ENCODE results near the gene CPT1A.
A peak's percentile ranks its signal among the peaks of the same experiment; 100 is the strongest.
"Not testable (repeated sequence)": the region's sequence is repeated elsewhere in the genome, so short reads cannot be mapped to it uniquely, and the experiment has no call there.

The CPT1A gene

GRCh38 chr11:68841718-68842426 lies at the start of gene CPT1A:
Gene CPT1A (minus strand): TSS chr11:68841916. CDS start chr11:68815474, 26,442 bp downstream.
- peak; percentile 88 for DNase-seq (ENCODE audit: low read depth)
- H3K4me3 ChIP-seq (ENCODE audit: low read depth, low read length): peak within 1 kb of the TSS; percentile 94
- TF ChIP-seq, protein P1, sequence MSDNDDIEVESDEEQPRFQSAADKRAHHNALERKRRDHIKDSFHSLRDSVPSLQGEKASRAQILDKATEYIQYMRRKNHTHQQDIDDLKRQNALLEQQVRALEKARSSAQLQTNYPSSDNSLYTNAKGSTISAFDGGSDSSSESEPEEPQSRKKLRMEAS (IDR thresholded peaks at IDR 0.05; ENCODE audit: low read depth, low read length): no peak; the same call in 1 of the 2 replicates
- TF ChIP-seq POLR2A (IDR thresholded peaks at IDR 0.05; ENCODE audit: extremely low read depth, insufficient read length): peak; percentile 34

DNA sequence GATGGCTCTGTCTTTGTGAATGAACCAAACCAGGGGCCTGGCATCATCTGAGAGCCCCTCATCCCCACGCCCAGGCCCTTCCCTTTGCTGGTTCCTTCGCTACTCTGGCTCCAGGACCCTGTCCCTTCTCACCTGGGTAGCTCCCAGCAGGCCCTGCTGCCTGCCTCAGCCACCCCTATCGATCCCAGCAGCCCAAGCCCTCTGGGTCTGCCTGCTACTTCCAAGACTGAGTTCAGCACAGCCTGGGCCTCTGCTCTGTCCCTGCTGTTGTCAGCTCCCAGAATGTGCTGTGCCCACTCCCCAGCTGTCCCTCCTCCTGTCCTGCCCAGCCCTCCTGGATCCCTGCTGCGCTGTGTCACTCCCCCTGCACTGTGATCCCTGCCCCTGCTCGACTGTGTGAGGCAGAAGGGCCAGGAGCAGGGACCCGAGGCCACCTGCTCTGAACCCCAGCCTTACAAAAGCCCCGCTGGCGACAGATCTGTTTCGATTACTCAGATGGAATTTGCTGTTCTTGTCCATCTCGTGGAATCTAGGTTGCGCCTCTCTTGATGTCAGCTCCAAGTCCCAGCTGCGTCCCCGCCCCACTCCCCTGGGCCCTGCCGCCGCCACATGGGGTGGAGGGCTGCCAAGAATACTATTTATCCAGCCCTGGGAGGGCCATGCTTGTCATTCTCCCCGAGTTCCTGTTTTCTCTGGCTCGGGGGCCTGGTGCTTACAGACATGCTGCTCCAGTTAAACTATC lies 48.9 kb upstream of the CPT1A start:
- TF ChIP-seq, protein P1 (IDR thresholded peaks at IDR 0.05; ENCODE audit: low read depth, low read length): no peak
- no peak for TF ChIP-seq MYC (IDR thresholded peaks at IDR 0.05; ENCODE audit: low read depth, low read length)
- TF ChIP-seq POLR2A (IDR thresholded peaks at IDR 0.05; ENCODE audit: extremely low read depth, insufficient read length): no peak
- TF ChIP-seq CTCF (IDR thresholded peaks at IDR 0.05; ENCODE audit: low read depth, low read length): no peak
- no peak for DNase-seq (ENCODE audit: low read depth)
- H3K4me3 ChIP-seq (ENCODE audit: low read depth, low read length): no peak overlapping the region

GRCh38 chr11:68889948-68890446 lies 48.3 kb upstream of the CPT1A start:
- DNase-seq (ENCODE audit: low read depth): peak; percentile 18
- peak; percentile 50 for TF ChIP-seq CTCF (IDR thresholded peaks at IDR 0.05; ENCODE audit: low read depth, low read length)
- no peak for TF ChIP-seq POLR2A (IDR thresholded peaks at IDR 0.05; ENCODE audit: extremely low read depth, insufficient read length)
- no peak overlapping the region for H3K4me3 ChIP-seq (ENCODE audit: low read depth, low read length)

DNA sequence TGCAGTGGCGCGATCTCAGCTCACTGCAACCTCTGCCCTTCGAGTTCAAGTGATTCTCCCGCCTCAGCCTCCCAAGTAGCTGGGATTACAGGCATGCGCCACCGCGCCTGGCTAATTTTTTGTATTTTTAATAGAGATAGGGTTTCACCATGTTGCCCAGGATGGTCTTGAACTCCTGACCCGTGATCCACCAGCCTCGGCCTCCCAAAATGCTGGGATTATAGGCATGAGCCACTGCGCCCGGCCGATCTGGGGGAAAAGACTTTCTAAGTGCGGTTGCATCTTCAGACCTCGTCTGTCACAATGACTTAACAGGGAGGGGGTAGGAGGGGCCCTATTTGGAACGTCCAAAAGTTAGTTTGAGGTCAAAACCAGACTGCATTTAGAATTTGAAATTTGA lies 43.1 kb upstream of the CPT1A start:
- DNase-seq (ENCODE audit: low read depth): not testable (repeated sequence)

GRCh38 chr11:68882391-68882790 lies 40.7 kb upstream of the CPT1A start:
- no peak overlapping the region for H3K4me3 ChIP-seq (ENCODE audit: low read depth, low read length)
- TF ChIP-seq POLR2A (IDR thresholded peaks at IDR 0.05; ENCODE audit: extremely low read depth, insufficient read length): no peak
- DNase-seq (ENCODE audit: low read depth): no peak

More for the DNA sequence above, 43.1 kb upstream of the CPT1A start:
- not testable (repeated sequence) for H3K4me3 ChIP-seq (ENCODE audit: low read depth, low read length)

DNA sequence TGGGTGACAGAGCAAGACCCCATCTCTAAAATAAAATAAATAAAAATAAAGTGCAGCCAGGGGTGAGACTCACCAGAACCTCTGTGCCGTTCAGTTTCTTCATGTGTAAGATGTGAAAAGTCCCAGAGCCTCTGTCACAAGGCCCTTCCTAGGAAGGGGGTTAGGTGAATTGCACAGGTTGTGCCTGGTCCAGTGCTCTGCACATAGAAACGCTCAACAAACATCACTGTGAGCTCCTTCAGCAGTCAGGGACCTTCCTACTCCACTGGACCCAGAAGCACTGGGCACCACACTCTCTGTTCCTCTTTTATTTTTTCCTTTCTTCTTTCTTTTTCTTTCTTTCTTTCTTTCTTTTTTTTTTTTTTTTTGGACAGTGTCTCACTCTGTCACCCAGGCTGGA lies 39.6 kb upstream of the CPT1A start:
- H3K4me3 ChIP-seq (ENCODE audit: low read depth, low read length): no peak overlapping the region
- DNase-seq (ENCODE audit: low read depth): no peak
- TF ChIP-seq POLR2A (IDR thresholded peaks at IDR 0.05; ENCODE audit: extremely low read depth, insufficient read length) (no peak), MYC (IDR thresholded peaks at IDR 0.05; ENCODE audit: low read depth, low read length) (no peak), CTCF (IDR thresholded peaks at IDR 0.05; ENCODE audit: low read depth, low read length) (no peak)
- TF ChIP-seq, protein P1 (IDR thresholded peaks at IDR 0.05; ENCODE audit: low read depth, low read length): no peak

GRCh38 chr11:68880851-68881250 lies 39.1 kb upstream of the CPT1A start:
- DNase-seq (ENCODE audit: low read depth): no peak
- no peak for TF ChIP-seq POLR2A (IDR thresholded peaks at IDR 0.05; ENCODE audit: extremely low read depth, insufficient read length)
- TF ChIP-seq MYC (IDR thresholded peaks at IDR 0.05; ENCODE audit: low read depth, low read length): no peak
- no peak for TF ChIP-seq CTCF (IDR thresholded peaks at IDR 0.05; ENCODE audit: low read depth, low read length)
- H3K4me3 ChIP-seq (ENCODE audit: low read depth, low read length): no peak overlapping the region
